ENCODE results near the gene GRAMD1C. TPM values are rescaled to one million over a fixed set of nuclear protein-coding genes. Genes with fewer than 3 reads are reported as not detected.

Gene GRAMD1C
- total and polyA plus RNA-seq, 2 of the 13 experiments (the other 11 are each of a cell fraction or from before 2014, with no cell fraction given) = 0.45 TPM; not detected in 1

DNA sequence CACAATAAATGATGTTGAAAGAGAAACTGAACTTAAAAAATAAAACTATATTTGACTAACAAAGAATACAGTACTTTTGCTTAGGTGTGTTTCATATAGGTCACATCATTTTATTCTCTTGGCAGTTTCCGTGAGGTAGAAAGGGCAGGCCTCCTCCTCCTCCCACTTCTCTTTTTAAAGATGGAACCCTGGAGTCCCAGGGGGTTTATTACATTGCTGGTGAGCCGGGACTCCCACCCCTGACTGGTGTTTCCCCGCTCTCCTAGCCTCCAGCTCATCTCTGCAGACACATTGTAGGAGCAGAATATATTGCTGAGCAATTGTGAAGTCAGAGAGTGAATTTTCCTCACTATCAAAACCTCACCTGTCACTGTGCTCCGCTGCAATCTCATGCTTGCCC lies 139.2 kb downstream of the GRAMD1C start:
- Histone ChIP-seq H4K20me1 (ENCODE audit: insufficient read depth, low read length) (no peaks in the 10 kb centered on the region), H3K27me3 (ENCODE audit: control insufficient read depth in 1 of 2, insufficient read depth in 2 of 2, low read length in 2 of 2) (no peaks in the 10 kb centered on the region), H3K4me3 (replicated peaks in 1 of 3; ENCODE audit: insufficient read depth in 1 of 3, low read depth in 2 of 3, low read length in 3 of 3) (no peak overlapping the region), H3K36me3 (replicated peaks in 1 of 2; ENCODE audit: control insufficient read depth in 1 of 2, insufficient read depth in 2 of 2, low read length in 2 of 2) (no peaks in the 10 kb centered on the region), H3K9me3 (ENCODE audit: low read length) (peaks cover 19% of the 10 kb centered on the region), H3K27ac (ENCODE audit: extremely low read length, insufficient read depth, low read length) (no peak overlapping the region), H3K9ac (ENCODE audit: insufficient read depth, low read depth, low read length) (no peak overlapping the region), H3K4me2 (ENCODE audit: low read depth, low read length) (no peak overlapping the region), H3K4me1 (ENCODE audit: insufficient read depth, low read length) (no peaks in the 10 kb centered on the region), H2AFZ (ENCODE audit: low read length) (no peak overlapping the region), H3K79me2 (ENCODE audit: insufficient read depth, low read length) (no peaks in the 10 kb centered on the region)
- BruUV-seq (replicated peaks) = no TSS peak
- POLR2A ChIA-PET = no interaction called here
- FAIRE-seq = no peak
- no peak for ATAC-seq
- 72% methylated on average over 4 of the region's 4 CpGs for WGBS (ENCODE audit: low lambda C conversion rate)
- intact Hi-C loops (cut with micrococcal nuclease; ENCODE audit: unreplicated experiment) = no loop called here
- DNase-seq (ENCODE audit: low spot score) = no peak
- CTCF ChIA-PET (ENCODE audit: low intra/inter-chr PET ratio, low total read pairs) = no interaction called here
- in situ Hi-C loops (cut with HindIII; ENCODE audit: extremely low pct_ligation_motif_present, low pct_unique_long_range_greater_than_20kb) = no loop called here
- no peak for TF ChIP-seq E2F5 (CRISPR knock-in tag; conservative IDR thresholded peaks at IDR 0.05)
- no peak for TF ChIP-seq ISX (CRISPR knock-in tag; conservative IDR thresholded peaks at IDR 0.05)
- no peak for TF ChIP-seq IRX3 (CRISPR knock-in tag; IDR thresholded peaks at IDR 0.05; ENCODE audit: borderline replicate concordance, low read depth)
- no peak for TF ChIP-seq SMARCE1 (IDR thresholded peaks at IDR 0.05; ENCODE audit: borderline replicate concordance)
- no peak for TF ChIP-seq E2F2 (CRISPR knock-in tag; IDR thresholded peaks at IDR 0.05; ENCODE audit: borderline replicate concordance)
- TF ChIP-seq ELF3 (CRISPR knock-in tag; IDR thresholded peaks at IDR 0.05) = no peak
- no peak for TF ChIP-seq KLF13 (CRISPR knock-in tag; IDR thresholded peaks at IDR 0.05)
- no peak for TF ChIP-seq RFX5 (IDR thresholded peaks at IDR 0.05; ENCODE audit: low read depth, low read length)
- no peak for TF ChIP-seq ARID2 (CRISPR knock-in tag; IDR thresholded peaks at IDR 0.05; ENCODE audit: borderline replicate concordance)
- TF ChIP-seq ATF7-NPFF (CRISPR knock-in tag; IDR thresholded peaks at IDR 0.05; ENCODE audit: low read depth) = no peak
- TF ChIP-seq CREM (IDR thresholded peaks at IDR 0.05) = no peak
- no peak for TF ChIP-seq CREM (CRISPR knock-in tag; IDR thresholded peaks at IDR 0.05)

All from HepG2 (cell line).